Activated naive CD4-positive, alpha-beta T cell treated with anti-CD3 and anti-CD28 coated beads for 36 hours (primary cell): ENCODE data around the gene ASPA. TPM values are rescaled to one million over a fixed set of nuclear protein-coding genes. Genes with fewer than 3 reads are reported as not detected.
A peak's percentile ranks its signal among the peaks of the same experiment; 100 is the strongest.
"Not testable (repeated sequence)": the region's sequence is repeated elsewhere in the genome, so short reads cannot be mapped to it uniquely, and the experiment has no call there.

Experiments used
- CTCF ChIA-PET: fragments of 350-600 bp; sonication (Branson Sonifier 250); formaldehyde crosslinking; loops from one replicate; lab custom pipeline; 2021; ENCODE audit warnings: antibody characterized with exemption; lab: Charles Lee
- DNase-seq: peaks from one replicate; pipeline ENCODE4 v3.0.0-alpha.2; 2020
- H3K27ac Mint-ChIP-seq: one replicate; pipeline ENCODE4 v1.8.0; 2021; ENCODE audit warnings: mild to moderate bottlenecking, mixed read lengths
- H3K27me3 Mint-ChIP-seq: one replicate; pipeline ENCODE4 v1.8.0; 2021; ENCODE audit warnings: low read depth, mixed read lengths
- H3K36me3 Mint-ChIP-seq: one replicate; pipeline ENCODE4 v1.8.0; 2021; ENCODE audit warnings: low read depth, mixed read lengths
- H3K4me1 Mint-ChIP-seq: one replicate; pipeline ENCODE4 v1.8.0; 2021; ENCODE audit warnings: low read depth, mixed read lengths
- H3K4me3 Mint-ChIP-seq: one replicate; pipeline ENCODE4 v1.8.0; 2021; ENCODE audit warnings: mild to moderate bottlenecking, moderate library complexity, mixed read lengths
- H3K9me3 Mint-ChIP-seq: one replicate; pipeline ENCODE4 v1.8.0; 2021; ENCODE audit warnings: mixed read lengths
- intact Hi-C: fragments of 100-400 bp; cut with micrococcal nuclease; formaldehyde crosslinking; loops from one replicate; pipeline ENCODE4 v1.15.1; 2023
- total RNA-seq, 2 experiments: library from RNA; stranded (reverse); gene quantifications; one replicate each; pipeline ENCODE4 v1.2.3, GENCODE V29; 2021

The ASPA gene
- total RNA-seq: under 1 TPM in 1 of 2 experiments, not detected in 1; 0.29 TPM

GRCh38 chr17:3475812-3476610, at the start of gene ASPA:
Gene ASPA (plus strand): TSS chr17:3475997. CDS start chr17:3476160, 163 bp downstream.
- Mint-ChIP-seq H3K27ac (no peak within 1 kb of the TSS), H3K9me3 (no peaks in the 10 kb centered on the region), H3K4me3 (peak within 1 kb of the TSS; percentile 50), H3K36me3 (no peaks in the 10 kb centered on the region), H3K27me3 (peaks cover 3% of the 10 kb centered on the region), H3K4me1 (peaks cover 5% of the 10 kb centered on the region)
- CTCF ChIA-PET: no interaction called here
- intact Hi-C loops: no loop called here
- DNase-seq: no peak

GRCh38 chr17:3433215-3433614, 42.6 kb upstream of the ASPA start:
- H3K27ac Mint-ChIP-seq, H3K4me1 Mint-ChIP-seq, H3K9me3 Mint-ChIP-seq, CTCF ChIA-PET, H3K27me3 Mint-ChIP-seq, H3K4me3 Mint-ChIP-seq, H3K36me3 Mint-ChIP-seq, intact Hi-C loops: not testable (repeated sequence)
- peak; percentile 51 for DNase-seq

GRCh38 chr17:3433741-3434140, 42.1 kb upstream of the ASPA start, which contains the start of gene OR1E2:
Gene OR1E2 (minus strand): TSS chr17:3433841. CDS start chr17:3433841, 0 bp downstream.
- Mint-ChIP-seq H3K4me3 (no peak within 1 kb of the TSS), H3K4me1 (no peaks in the 10 kb centered on the region), H3K9me3 (no peaks in the 10 kb centered on the region), H3K27me3 (peaks cover 5% of the 10 kb centered on the region), H3K27ac (no peak within 1 kb of the TSS), H3K36me3 (no peaks in the 10 kb centered on the region)
- CTCF ChIA-PET: no interaction called here
- intact Hi-C loops: no loop called here
- no peak for DNase-seq

GRCh38 chr17:3438368-3438767, 37.4 kb upstream of the ASPA start:
- peaks cover 5% of the 10 kb centered on the region for H3K27me3 Mint-ChIP-seq
- H3K4me1 Mint-ChIP-seq: no peaks in the 10 kb centered on the region
- intact Hi-C loops: no loop called here
- H3K4me3 Mint-ChIP-seq: no peak overlapping the region
- H3K9me3 Mint-ChIP-seq: no peaks in the 10 kb centered on the region
- CTCF ChIA-PET: interaction anchor here (0.9 kb wide), 1 partner anchor 15 kb away, joined by 5 read pairs; no protein-coding TSS in a partner anchor
- H3K27ac Mint-ChIP-seq: no peak overlapping the region
- no peak for DNase-seq
- no peaks in the 10 kb centered on the region for H3K36me3 Mint-ChIP-seq

GRCh38 chr17:3440451-3440850, 35.3 kb upstream of the ASPA start:
- Mint-ChIP-seq H3K9me3 (no peaks in the 10 kb centered on the region), H3K4me1 (no peaks in the 10 kb centered on the region), H3K4me3 (no peak overlapping the region), H3K36me3 (no peaks in the 10 kb centered on the region), H3K27me3 (peaks cover 4% of the 10 kb centered on the region), H3K27ac (no peak overlapping the region)
- no peak for DNase-seq
- intact Hi-C loops: no loop called here
- CTCF ChIA-PET: no interaction called here

GRCh38 chr17:3447625-3448024, 28.2 kb upstream of the ASPA start:
- Mint-ChIP-seq H3K36me3 (no peaks in the 10 kb centered on the region), H3K27me3 (peaks cover 7% of the 10 kb centered on the region), H3K9me3 (no peaks in the 10 kb centered on the region), H3K4me3 (no peak overlapping the region), H3K4me1 (no peaks in the 10 kb centered on the region), H3K27ac (no peak overlapping the region)
- peak; percentile 10 for DNase-seq
- CTCF ChIA-PET: no interaction called here
- intact Hi-C loops: no loop called here

- no peak for DNase-seq
- Mint-ChIP-seq H3K4me3 (no peak overlapping the region), H3K9me3 (no peaks in the 10 kb centered on the region), H3K27ac (no peak overlapping the region), H3K27me3 (peaks cover 7% of the 10 kb centered on the region), H3K36me3 (no peaks in the 10 kb centered on the region), H3K4me1 (no peaks in the 10 kb centered on the region)
- CTCF ChIA-PET: no interaction called here
- intact Hi-C loops: no loop called here
Observed at GRCh38 chr17:3448059-3448665, 27.6 kb upstream of the ASPA start.

GRCh38 chr17:3466355-3466754, 9.4 kb upstream of the ASPA start:
- DNase-seq, H3K4me1 Mint-ChIP-seq, CTCF ChIA-PET, H3K9me3 Mint-ChIP-seq, intact Hi-C loops, H3K36me3 Mint-ChIP-seq, H3K27me3 Mint-ChIP-seq, H3K27ac Mint-ChIP-seq, H3K4me3 Mint-ChIP-seq: not testable (repeated sequence)

- H3K27me3 Mint-ChIP-seq: no peaks in the 10 kb centered on the region
- intact Hi-C loops: no loop called here
- no peak for DNase-seq
- no peaks in the 10 kb centered on the region for H3K9me3 Mint-ChIP-seq
- H3K4me1 Mint-ChIP-seq: no peaks in the 10 kb centered on the region
- H3K4me3 Mint-ChIP-seq: no peak overlapping the region
- CTCF ChIA-PET: no interaction called here
- no peak overlapping the region for H3K27ac Mint-ChIP-seq
- H3K36me3 Mint-ChIP-seq: no peaks in the 10 kb centered on the region
Observed at GRCh38 chr17:3469529-3469928, 6.3 kb upstream of the ASPA start.

- Mint-ChIP-seq H3K4me3 (no peak within 1 kb of the TSS), H3K4me1 (peaks cover 5% of the 10 kb centered on the region), H3K36me3 (no peaks in the 10 kb centered on the region), H3K27ac (no peak within 1 kb of the TSS), H3K9me3 (no peaks in the 10 kb centered on the region), H3K27me3 (no peaks in the 10 kb centered on the region)
- CTCF ChIA-PET: no interaction called here
- DNase-seq: no peak
- intact Hi-C loops: no loop called here
Observed at GRCh38 chr17:3471599-3471998, 4.2 kb upstream of the ASPA start, which contains the start of gene SPATA22. Gene SPATA22 (minus strand): TSS chr17:3471819. CDS start chr17:3469325, 2,494 bp downstream.

GRCh38 chr17:3472137-3472536, 3.7 kb upstream of the ASPA start:
- no peaks in the 10 kb centered on the region for H3K9me3 Mint-ChIP-seq
- no peak overlapping the region for H3K4me3 Mint-ChIP-seq
- DNase-seq: no peak
- H3K36me3 Mint-ChIP-seq: no peaks in the 10 kb centered on the region
- intact Hi-C loops: no loop called here
- H3K27me3 Mint-ChIP-seq: no peaks in the 10 kb centered on the region
- CTCF ChIA-PET: no interaction called here
- H3K27ac Mint-ChIP-seq: no peak overlapping the region
- peaks cover 5% of the 10 kb centered on the region for H3K4me1 Mint-ChIP-seq

- intact Hi-C loops: no loop called here
- CTCF ChIA-PET: no interaction called here
- Mint-ChIP-seq H3K4me3 (no peak overlapping the region), H3K36me3 (no peaks in the 10 kb centered on the region), H3K4me1 (peaks cover 5% of the 10 kb centered on the region), H3K27ac (no peak overlapping the region), H3K27me3 (peaks cover 3% of the 10 kb centered on the region), H3K9me3 (no peaks in the 10 kb centered on the region)
- DNase-seq: no peak
Observed at GRCh38 chr17:3474212-3474611, 1.6 kb upstream of the ASPA start.

- H3K4me3 Mint-ChIP-seq: no peak overlapping the region
- no peaks in the 10 kb centered on the region for H3K36me3 Mint-ChIP-seq
- CTCF ChIA-PET: no interaction called here
- peaks cover 5% of the 10 kb centered on the region for H3K4me1 Mint-ChIP-seq
- intact Hi-C loops: no loop called here
- no peaks in the 10 kb centered on the region for H3K9me3 Mint-ChIP-seq
- DNase-seq: no peak
- H3K27ac Mint-ChIP-seq: no peak overlapping the region
- H3K27me3 Mint-ChIP-seq: peaks cover 3% of the 10 kb centered on the region
Observed at GRCh38 chr17:3475251-3475685, 529 bp upstream of the ASPA start.
